NT2/D1 (cell line): ENCODE data around the gene ZNF765.
"Not testable (repeated sequence)": the region's sequence is repeated elsewhere in the genome, so short reads cannot be mapped to it uniquely, and the experiment has no call there.

Source experiments
- SUZ12 ChIP-seq: IDR thresholded peaks from 2 replicates; pipeline ENCODE4 v1.6.1; 2011; ENCODE audit not compliant: insufficient read length, insufficient read depth; ENCODE audit errors: extremely low read depth
- ZNF274 ChIP-seq: IDR thresholded peaks from 2 replicates; pipeline ENCODE4 v1.6.1; 2011; ENCODE audit warnings: mild to moderate bottlenecking, low read depth, low read length

- TF ChIP-seq ZNF274, SUZ12: not testable (repeated sequence)
These were observed 48.9 kb downstream of the ZNF765 start for GRCh38 chr19:53443809-53444208.
